HCT116 (cell line): ENCODE measurements around the gene CDH4.

Experiments used
- CTCF ChIP-seq, 3 experiments: fragments of 200-600 bp in 1 of 3; sonication (generic) in 1 of 3; IDR thresholded peaks in 2 of 3; conservative IDR thresholded peaks in 1 of 3; 2 replicates each; pipeline ENCODE4 v1.5.1; 2012 to 2017; ENCODE audit warnings: low read depth in 2 of 3, low read length in 2 of 3, antibody characterized with exemption in 1 of 3, borderline replicate concordance in 1 of 3, control low read depth in 1 of 3, mild to moderate bottlenecking in 1 of 3, mixed read lengths in 1 of 3, mixed run types in 1 of 3, moderate library complexity in 1 of 3; ENCODE audit not compliant: insufficient read depth in 1 of 3
- EZH2 ChIP-seq: fragments of 200-600 bp; sonication (generic); IDR thresholded peaks from 2 replicates; pipeline ENCODE4 v1.6.1; 2017; ENCODE audit warnings: antibody characterized with exemption, mixed run types
- REST ChIP-seq: IDR thresholded peaks from 2 replicates; pipeline ENCODE4 v1.6.1; 2012; ENCODE audit warnings: low read depth
- SRF ChIP-seq: IDR thresholded peaks from 2 replicates; pipeline ENCODE4 v1.6.1; 2012; ENCODE audit warnings: low read depth
- YY1 ChIP-seq: IDR thresholded peaks from 2 replicates; pipeline ENCODE4 v1.6.1; 2011; ENCODE audit warnings: low read length, low read depth, moderate library complexity, mild to moderate bottlenecking; ENCODE audit not compliant: insufficient replicate concordance; ENCODE audit errors: extremely low read depth
- ZNF274 ChIP-seq: fragments of 200-500 bp; sonication (Bioruptor generic); IDR thresholded peaks from 2 replicates; pipeline ENCODE4 v1.6.1; 2014; ENCODE audit warnings: mild to moderate bottlenecking, low read depth, low read length, inconsistent platforms

DNA sequence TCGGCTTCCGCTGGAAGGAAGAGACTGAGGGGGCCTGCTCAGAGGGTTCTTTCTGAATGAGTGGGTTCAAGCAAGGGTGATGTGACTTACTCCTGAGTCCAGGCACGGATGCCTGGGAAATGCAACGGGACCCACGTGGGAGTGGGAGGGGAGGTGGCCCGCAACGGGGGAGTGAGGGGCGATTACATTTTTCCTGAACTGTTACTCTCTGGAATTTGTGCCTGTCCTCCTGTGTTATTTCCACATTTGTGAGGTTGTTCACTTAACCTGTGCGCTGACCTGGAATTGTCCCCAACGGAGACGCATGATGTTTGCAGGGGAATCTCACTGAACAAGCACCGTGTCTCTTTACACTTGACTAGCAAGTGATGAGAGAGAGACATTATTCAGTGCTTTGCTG, 209.4 kb downstream of the CDH4 start:
- no peak for TF ChIP-seq REST
- TF ChIP-seq CTCF (IDR thresholded peaks at IDR 0.05 in 2 of 3, conservative IDR thresholded peaks at IDR 0.05 in 1 of 3; ENCODE audit: borderline replicate concordance in 1 of 3, insufficient read depth in 1 of 3, low read depth in 2 of 3, low read length in 2 of 3) = no peak
- TF ChIP-seq YY1 = no peak
- TF ChIP-seq EZH2 = no peak
- TF ChIP-seq SRF = no peak
- no peak for TF ChIP-seq ZNF274
